Right lobe of liver (tissue), 6 donors: ENCODE measurements around the gene HTR3B. TPM values are rescaled to one million over a fixed set of nuclear protein-coding genes. Genes with fewer than 3 reads are reported as not detected.

Experiments
- ATAC-seq, 4 donors: fragments of 200-7000 bp; cut with Tn5 transposase; one replicate each; pipeline ENCODE4 v1.9.1; 2020; ENCODE audit warnings: mild to moderate bottlenecking in 4 of 4, moderate library complexity in 4 of 4
- DNase-seq, 3 donors: peaks; one replicate each; pipeline ENCODE4 v3.0.0-alpha.2; 2020
- H3K27ac ChIP-seq, 3 donors: fragments of 200-600 bp; one replicate each; pipeline ENCODE4 v1.8.0; 2022
- H3K27me3 ChIP-seq, 2 donors: fragments of 200-600 bp; one replicate each; pipeline ENCODE4 v1.8.0; 2022
- H3K36me3 ChIP-seq, 4 donors: fragments of 200-600 bp; sonication (generic) in 1 of 4; one replicate each; pipeline versions ENCODE4 v1.5.1 to v1.8.0; 2017 to 2022; ENCODE audit warnings: control low read depth in 1 of 4
- H3K4me1 ChIP-seq, 4 donors: fragments of 200-600 bp; sonication (generic) in 1 of 4; one replicate each; pipeline versions ENCODE4 v1.5.1 to v1.8.0; 2017 to 2022; ENCODE audit warnings: control low read depth in 1 of 4
- H3K4me3 ChIP-seq, 3 donors: fragments of 200-600 bp; one replicate each; pipeline ENCODE4 v1.8.0; 2022
- H3K9me3 ChIP-seq, 4 donors: fragments of 200-600 bp; sonication (generic) in 1 of 4; one replicate each; pipeline versions ENCODE4 v1.5.1 to v1.8.0; 2017 to 2022; ENCODE audit warnings: control low read depth in 1 of 4
- CTCF ChIP-seq, 4 donors: fragments of 200-600 bp in 3 of 4; fragments of 450-650 bp in 1 of 4; IDR thresholded peaks; one replicate each; pipeline versions ENCODE4 v1.5.1 to v1.8.0; 2016 to 2022; ENCODE audit warnings: antibody characterized with exemption in 4 of 4, mild to moderate bottlenecking in 2 of 4
- POLR2A ChIP-seq: fragments of 450-650 bp; IDR thresholded peaks from one replicate; pipeline ENCODE4 v1.6.1; 2017; ENCODE audit warnings: antibody characterized with exemption, mild to moderate bottlenecking
- WGBS: methylation state at CpG from one replicate; pipeline ENCODE4 v1.1.6; 2018; ENCODE audit warnings: low coverage, low lambda C conversion rate; ENCODE audit not compliant: insufficient coverage; ENCODE audit errors: missing lambda C conversion rate; 5-methylcytosine and 5-hydroxymethylcytosine counted together
- intact Hi-C, 2 donors: fragments of 100-400 bp; cut with DNase I; formaldehyde crosslinking; loops; one replicate each; pipeline versions ENCODE4 v1.11.2 to v1.14.1; 2022
- total RNA-seq, 6 experiments: library from RNA; depleted of rRNA in 2 of 6; stranded (reverse); fragments of >200 nt in 2 of 6; fragmentation: NEBNext Ultra II Directional in 3 of 6; extraction: Animal tissue kit (Norgen Biotek cat#: 25700) in 3 of 6; gene quantifications; one replicate each; pipeline versions ENCODE4 v1.1.0 to v1.2.4, GENCODE V29; 2016 to 2023
- donor health status: DM: no; HTN: yes; CAD: no.
- donor health status: DM: no; HTN: no; CAD: no.
- donor health status: DM: no; HTN: no; CAD: no.
- donor health status: DM: no; HTN: yes; CAD: no.
- donor health status: DM: no; HTN: yes; CAD: no.

HTR3B gene
- total RNA-seq, 6 experiments from 2014 or later = not detected

DNA sequence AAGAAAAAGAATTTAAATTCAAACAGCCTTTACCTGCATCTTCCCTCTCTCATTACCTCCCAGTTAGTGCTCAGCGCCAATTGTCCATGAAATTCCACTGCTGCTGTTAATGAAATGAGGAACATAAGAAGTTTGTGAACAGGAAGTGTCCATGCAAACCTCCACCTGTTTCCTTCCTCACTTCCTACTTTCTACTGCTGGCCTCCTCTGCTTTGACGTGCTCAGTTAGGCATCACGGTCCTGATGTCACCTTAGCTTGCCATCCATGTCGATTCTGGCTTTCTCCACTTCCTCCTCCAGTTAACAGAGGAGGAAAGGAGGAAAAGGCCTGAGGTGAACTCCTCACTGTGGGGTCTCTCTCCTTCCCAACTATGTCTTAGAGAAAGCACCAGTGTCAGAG lies 43.4 kb downstream of the HTR3B start:
- intact Hi-C loops = no loop called here
- ATAC-seq = no peak
- H3K4me3 ChIP-seq = no peak overlapping the region
- H3K27me3 ChIP-seq = no peaks in the 10 kb centered on the region
- 36% methylated on average over 4 of the region's 4 CpGs for WGBS
- no peak for DNase-seq
- H3K27ac ChIP-seq = no peak overlapping the region
- H3K9me3 ChIP-seq = no peaks in the 10 kb centered on the region
- H3K36me3 ChIP-seq = no peaks in the 10 kb centered on the region
- H3K4me1 ChIP-seq = no peaks in the 10 kb centered on the region
- TF ChIP-seq POLR2A (no peak), CTCF (IDR thresholded peaks at IDR 0.05) (no peak)

GRCh38 chr11:113949891-113950290 lies 45.3 kb downstream of the HTR3B start:
- intact Hi-C loops = no loop called here
- no peak overlapping the region for H3K4me3 ChIP-seq
- TF ChIP-seq POLR2A (no peak), CTCF (IDR thresholded peaks at IDR 0.05) (no peak)
- no peak overlapping the region for H3K27ac ChIP-seq
- ATAC-seq (no peak), DNase-seq (no peak)
- no peaks in the 10 kb centered on the region for H3K4me1 ChIP-seq
- H3K36me3 ChIP-seq = no peaks in the 10 kb centered on the region
- 45% methylated on average over 3 of the region's 4 CpGs for WGBS
- no peaks in the 10 kb centered on the region for H3K9me3 ChIP-seq
- H3K27me3 ChIP-seq = no peaks in the 10 kb centered on the region

DNA sequence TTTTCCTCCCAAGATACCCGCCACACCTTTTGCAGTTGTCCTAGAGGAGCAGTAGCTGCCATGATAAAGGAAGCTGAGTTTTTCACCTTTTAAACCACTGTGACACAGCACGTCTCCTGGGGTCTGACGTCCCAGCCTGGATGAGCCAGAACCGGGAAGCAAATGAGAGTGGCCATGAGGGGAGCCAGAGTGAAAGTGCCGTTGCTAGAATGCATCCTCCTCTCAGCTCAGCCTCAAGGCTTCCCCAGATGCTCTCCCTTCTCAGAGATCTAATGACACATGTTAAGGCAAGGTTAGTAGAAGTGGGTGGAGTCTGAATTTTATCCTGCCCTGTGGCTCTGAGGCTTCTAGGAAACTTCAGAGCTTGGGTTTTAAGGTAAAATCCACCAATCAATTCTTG lies 46.9 kb downstream of the HTR3B start:
- Histone ChIP-seq H3K27me3 (no peaks in the 10 kb centered on the region), H3K36me3 (no peaks in the 10 kb centered on the region), H3K4me3 (no peak overlapping the region), H3K9me3 (no peaks in the 10 kb centered on the region), H3K4me1 (no peaks in the 10 kb centered on the region), H3K27ac (no peak overlapping the region)
- TF ChIP-seq POLR2A (no peak), CTCF (IDR thresholded peaks at IDR 0.05) (no peak)
- DNase-seq = no peak
- WGBS = 35% methylated on average over 4 of the region's 5 CpGs
- intact Hi-C loops = no loop called here
- ATAC-seq = no peak

DNA sequence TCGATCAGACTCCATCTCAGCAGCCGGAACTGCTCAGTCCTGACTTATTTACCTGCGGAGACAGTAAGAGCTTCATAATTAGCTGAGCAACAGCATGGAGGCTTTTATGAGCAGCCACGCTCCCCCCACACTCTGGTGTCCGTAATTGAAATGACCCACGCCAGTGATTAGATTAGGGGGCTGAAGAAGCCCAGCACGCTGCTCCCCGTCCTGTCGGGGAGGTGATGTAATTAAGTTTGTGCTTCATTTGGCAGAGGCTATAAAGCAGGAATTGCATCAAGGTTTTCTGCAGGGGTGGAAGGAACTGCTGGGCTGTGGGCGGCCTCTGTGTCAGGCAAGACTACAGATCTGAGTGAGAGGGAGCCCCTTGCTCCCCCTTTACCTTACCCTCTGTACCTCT lies 47.5 kb downstream of the HTR3B start:
- Histone ChIP-seq H3K36me3 (no peaks in the 10 kb centered on the region), H3K27me3 (no peaks in the 10 kb centered on the region), H3K4me1 (no peaks in the 10 kb centered on the region), H3K4me3 (no peak overlapping the region), H3K9me3 (no peaks in the 10 kb centered on the region), H3K27ac (no peak overlapping the region)
- 39% methylated on average over 9 of the region's 10 CpGs for WGBS
- ATAC-seq (no peak), DNase-seq (no peak)
- intact Hi-C loops = no loop called here
- TF ChIP-seq CTCF (IDR thresholded peaks at IDR 0.05) (no peak), POLR2A (no peak)

DNA sequence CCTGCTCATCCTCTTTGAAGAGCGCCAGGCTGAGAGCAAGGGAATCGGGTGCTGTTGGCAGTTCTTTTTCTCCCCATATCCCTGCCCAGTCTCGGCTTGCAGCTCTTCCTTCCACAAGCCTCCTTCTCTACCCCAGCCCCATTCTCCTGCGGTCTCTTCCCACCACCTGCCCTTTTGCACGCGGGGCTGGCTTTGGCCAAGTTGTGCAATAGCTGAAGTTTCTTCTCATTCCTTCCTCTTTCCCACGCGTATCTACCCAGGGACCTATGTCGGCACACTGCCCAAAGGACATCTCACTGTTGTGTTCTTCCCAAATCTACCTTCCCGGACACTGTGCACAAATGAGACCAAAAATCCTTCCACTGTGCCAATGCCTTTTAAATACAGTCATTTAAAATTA lies 48.0 kb downstream of the HTR3B start:
- intact Hi-C loops = no loop called here
- H3K9me3 ChIP-seq = no peaks in the 10 kb centered on the region
- no peak overlapping the region for H3K27ac ChIP-seq
- H3K4me3 ChIP-seq = no peak overlapping the region
- H3K36me3 ChIP-seq = no peaks in the 10 kb centered on the region
- no peaks in the 10 kb centered on the region for H3K27me3 ChIP-seq
- ATAC-seq = peak in 1 of 4 donors; percentile 40
- WGBS = 67% methylated on average over 9 of the region's 10 CpGs
- peak in 1 of 3 donors; percentile 27 for DNase-seq
- no peak for TF ChIP-seq POLR2A
- TF ChIP-seq CTCF (IDR thresholded peaks at IDR 0.05) = no peak
- H3K4me1 ChIP-seq = no peaks in the 10 kb centered on the region
